Upper lobe of left lung (tissue), 4 donors: ENCODE measurements around the gene MCUB.
A peak's percentile ranks its signal among the peaks of the same experiment; 100 is the strongest.

Experiments used
- POLR2A ChIP-seq, 4 donors: fragments of 450-650 bp; IDR thresholded peaks; one replicate each; pipeline ENCODE4 v1.5.1; 2016 to 2017; ENCODE audit warnings: antibody characterized with exemption in 4 of 4, mild to moderate bottlenecking in 2 of 4
- POLR2AphosphoS5 ChIP-seq, 2 donors: sonication (generic); formaldehyde crosslinking; IDR thresholded peaks; one replicate each; pipeline ENCODE4 v1.5.1; 2017; ENCODE audit warnings: antibody characterized with exemption in 2 of 2
- TF ChIP-seq, protein P1 (sequence below), 6 experiments: fragments of 450-650 bp in 4 of 6; fragments of 200-600 bp in 2 of 6; sonication (generic) in 2 of 6; IDR thresholded peaks; one replicate each; pipeline ENCODE4 v1.5.1; 2016 to 2019; ENCODE audit warnings: antibody characterized with exemption in 6 of 6

DNA sequence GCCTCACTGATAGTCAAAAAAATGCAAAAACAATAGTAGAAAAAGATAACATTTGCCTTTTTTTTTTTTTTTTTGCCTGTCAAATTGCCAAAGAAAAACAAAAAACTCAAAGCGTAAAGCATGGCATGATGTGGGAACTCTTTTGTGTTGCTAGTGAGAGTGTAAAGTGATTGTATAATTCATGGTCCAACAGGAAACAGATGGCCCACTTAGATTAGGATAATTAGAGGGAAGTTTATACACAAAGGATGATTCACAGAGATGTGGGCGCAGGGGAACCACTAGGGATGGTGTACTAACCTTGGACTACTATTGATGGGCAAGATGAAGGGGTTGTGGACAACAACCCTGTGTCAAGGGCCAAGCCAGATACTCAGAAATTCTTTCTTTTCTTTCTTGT, 16.4 kb downstream of the MCUB start:
- TF ChIP-seq POLR2A (IDR thresholded peaks at IDR 0.05) (no peak), POLR2AphosphoS5 (IDR thresholded peaks at IDR 0.05) (peak in 1 of 2 donors; percentile 11)
- TF ChIP-seq, protein P1, sequence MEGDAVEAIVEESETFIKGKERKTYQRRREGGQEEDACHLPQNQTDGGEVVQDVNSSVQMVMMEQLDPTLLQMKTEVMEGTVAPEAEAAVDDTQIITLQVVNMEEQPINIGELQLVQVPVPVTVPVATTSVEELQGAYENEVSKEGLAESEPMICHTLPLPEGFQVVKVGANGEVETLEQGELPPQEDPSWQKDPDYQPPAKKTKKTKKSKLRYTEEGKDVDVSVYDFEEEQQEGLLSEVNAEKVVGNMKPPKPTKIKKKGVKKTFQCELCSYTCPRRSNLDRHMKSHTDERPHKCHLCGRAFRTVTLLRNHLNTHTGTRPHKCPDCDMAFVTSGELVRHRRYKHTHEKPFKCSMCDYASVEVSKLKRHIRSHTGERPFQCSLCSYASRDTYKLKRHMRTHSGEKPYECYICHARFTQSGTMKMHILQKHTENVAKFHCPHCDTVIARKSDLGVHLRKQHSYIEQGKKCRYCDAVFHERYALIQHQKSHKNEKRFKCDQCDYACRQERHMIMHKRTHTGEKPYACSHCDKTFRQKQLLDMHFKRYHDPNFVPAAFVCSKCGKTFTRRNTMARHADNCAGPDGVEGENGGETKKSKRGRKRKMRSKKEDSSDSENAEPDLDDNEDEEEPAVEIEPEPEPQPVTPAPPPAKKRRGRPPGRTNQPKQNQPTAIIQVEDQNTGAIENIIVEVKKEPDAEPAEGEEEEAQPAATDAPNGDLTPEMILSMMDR (IDR thresholded peaks at IDR 0.05) = no peak
